GM19468 (cell line): ENCODE data around the gene NEDD4L.
"Not testable (repeated sequence)": the region's sequence is repeated elsewhere in the genome, so short reads cannot be mapped to it uniquely, and the experiment has no call there.

Experiments used
- ATAC-seq: cut with Tn5 transposase; IDR thresholded peaks from one replicate; pipeline ENCODE4 v1.9.1; 2021; ENCODE audit warnings: mild to moderate bottlenecking, moderate library complexity, moderate number of reproducible peaks; ENCODE audit not compliant: unreplicated experiment; ENCODE audit errors: extremely low read depth

NEDD4L gene

GRCh38 chr18:58416704-58417683, 373.0 kb downstream of the NEDD4L start:
- ATAC-seq: no peak

- ATAC-seq: no peak
These were observed 373.7 kb downstream of the NEDD4L start for GRCh38 chr18:58417752-58418151.

GRCh38 chr18:58418361-58418760, 374.3 kb downstream of the NEDD4L start:
- ATAC-seq: no peak

GRCh38 chr18:58419587-58420199, 375.7 kb downstream of the NEDD4L start:
- ATAC-seq: no peak

- no peak for ATAC-seq
These were observed 382.6 kb downstream of the NEDD4L start for GRCh38 chr18:58426611-58427010.

GRCh38 chr18:58427321-58427720, 383.3 kb downstream of the NEDD4L start:
- no peak for ATAC-seq

- no peak for ATAC-seq
These were observed 385.4 kb downstream of the NEDD4L start for GRCh38 chr18:58429442-58429841.

GRCh38 chr18:58431215-58431614, 387.2 kb downstream of the NEDD4L start:
- ATAC-seq: no peak

- ATAC-seq: no peak
These were observed 388.2 kb downstream of the NEDD4L start for GRCh38 chr18:58432050-58432727.

- not testable (repeated sequence) for ATAC-seq
These were observed 391.4 kb downstream of the NEDD4L start for GRCh38 chr18:58435221-58436005.

- ATAC-seq: no peak
These were observed 394.3 kb downstream of the NEDD4L start for GRCh38 chr18:58438161-58438957.

- ATAC-seq: no peak
These were observed 394.9 kb downstream of the NEDD4L start for GRCh38 chr18:58438958-58439300.

GRCh38 chr18:58443671-58444070, 399.6 kb downstream of the NEDD4L start:
- no peak for ATAC-seq

GRCh38 chr18:58446391-58447060, 402.5 kb downstream of the NEDD4L start:
- no peak for ATAC-seq

- no peak for ATAC-seq
These were observed 403.5 kb downstream of the NEDD4L start for GRCh38 chr18:58447402-58448095.

- no peak for ATAC-seq
These were observed 405.4 kb downstream of the NEDD4L start for GRCh38 chr18:58449464-58449863.
